ENCODE data around the gene BAIAP2L1. TPM values are rescaled to one million over a fixed set of nuclear protein-coding genes. Genes with fewer than 3 reads are reported as not detected.
A peak's percentile ranks its signal among the peaks of the same experiment; 100 is the strongest.

BAIAP2L1 gene
- total and polyA plus RNA-seq, 2 experiments from 2014 or later = 24.1 to 38.3 TPM

DNA sequence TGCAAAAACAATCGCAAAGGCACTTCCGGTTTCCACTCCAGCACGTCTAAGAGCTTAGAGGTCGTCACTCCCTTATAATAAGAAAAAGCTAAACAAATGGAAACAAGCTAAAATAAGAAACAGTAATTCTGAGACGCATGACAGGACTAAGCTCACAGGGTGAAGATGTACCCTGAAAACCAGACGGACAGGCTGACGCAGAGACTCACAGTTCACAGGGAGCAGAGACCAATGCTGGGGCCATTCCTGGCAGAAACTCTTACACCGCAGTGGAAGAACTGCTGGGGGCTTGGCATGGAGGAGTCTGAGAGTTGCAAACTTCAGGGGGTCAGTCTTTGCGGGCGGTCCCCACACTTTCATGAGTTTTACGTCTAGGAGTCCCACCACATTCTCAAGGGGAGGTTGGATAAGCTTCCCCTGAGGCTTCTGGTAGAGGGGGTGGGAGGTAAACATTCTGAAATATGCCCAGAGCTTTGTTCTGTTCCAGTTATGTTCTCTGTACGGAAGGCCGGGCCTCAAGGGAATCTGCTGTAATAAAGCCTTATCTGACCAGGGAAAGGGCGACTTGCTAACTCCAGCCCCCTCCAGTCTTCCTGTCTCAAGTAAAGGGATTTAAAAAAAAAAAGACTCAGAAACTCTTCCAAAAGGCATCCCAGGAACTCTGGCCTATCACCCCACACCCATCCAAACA is 71.6 kb downstream of the BAIAP2L1 start:
- H2AFZ ChIP-seq = no peak overlapping the region
- Mint-ChIP-seq H3K9me3 (peaks cover 2% of the 10 kb centered on the region; the same call in 2 of the 3 replicates), H3K4me1 (peaks cover 17% of the 10 kb centered on the region), H3K4me3 (no peak overlapping the region; the same call in 2 of the 3 replicates), H3K36me3 (ENCODE audit: low read depth) (peaks cover 25% of the 10 kb centered on the region), H3K27me3 (ENCODE audit: insufficient read depth, low read depth, poor library complexity) (peaks cover 6% of the 10 kb centered on the region), H3K27ac (peak overlapping the region; percentile 43; the same call in 1 of the 2 replicates)
- H3F3A ChIP-seq (replicated peaks; ENCODE audit: low read depth) = no peaks in the 10 kb centered on the region
- peak overlapping the region; percentile 28 for H3K27ac ChIP-seq (ENCODE audit: low read depth)
- no peak overlapping the region for H3K4me3 ChIP-seq
- H3K36me3 ChIP-seq (ENCODE audit: insufficient read depth) = no peaks in the 10 kb centered on the region
- H3K4me1 ChIP-seq (ENCODE audit: insufficient read depth) = peaks cover 4% of the 10 kb centered on the region
- no peak overlapping the region for H3K4me2 ChIP-seq
- no peaks in the 10 kb centered on the region for H3K27me3 ChIP-seq (ENCODE audit: insufficient read depth)
- ATAC-seq (no peak), DNase-seq (ENCODE audit: low spot score) (no peak)
- no peak for TF ChIP-seq CREB1 (CRISPR knock-in tag; IDR thresholded peaks at IDR 0.05; ENCODE audit: low read depth)
- no peak for TF ChIP-seq EZH2 (IDR thresholded peaks at IDR 0.05; ENCODE audit: low read depth, unreplicated experiment)
- TF ChIP-seq, protein P1, sequence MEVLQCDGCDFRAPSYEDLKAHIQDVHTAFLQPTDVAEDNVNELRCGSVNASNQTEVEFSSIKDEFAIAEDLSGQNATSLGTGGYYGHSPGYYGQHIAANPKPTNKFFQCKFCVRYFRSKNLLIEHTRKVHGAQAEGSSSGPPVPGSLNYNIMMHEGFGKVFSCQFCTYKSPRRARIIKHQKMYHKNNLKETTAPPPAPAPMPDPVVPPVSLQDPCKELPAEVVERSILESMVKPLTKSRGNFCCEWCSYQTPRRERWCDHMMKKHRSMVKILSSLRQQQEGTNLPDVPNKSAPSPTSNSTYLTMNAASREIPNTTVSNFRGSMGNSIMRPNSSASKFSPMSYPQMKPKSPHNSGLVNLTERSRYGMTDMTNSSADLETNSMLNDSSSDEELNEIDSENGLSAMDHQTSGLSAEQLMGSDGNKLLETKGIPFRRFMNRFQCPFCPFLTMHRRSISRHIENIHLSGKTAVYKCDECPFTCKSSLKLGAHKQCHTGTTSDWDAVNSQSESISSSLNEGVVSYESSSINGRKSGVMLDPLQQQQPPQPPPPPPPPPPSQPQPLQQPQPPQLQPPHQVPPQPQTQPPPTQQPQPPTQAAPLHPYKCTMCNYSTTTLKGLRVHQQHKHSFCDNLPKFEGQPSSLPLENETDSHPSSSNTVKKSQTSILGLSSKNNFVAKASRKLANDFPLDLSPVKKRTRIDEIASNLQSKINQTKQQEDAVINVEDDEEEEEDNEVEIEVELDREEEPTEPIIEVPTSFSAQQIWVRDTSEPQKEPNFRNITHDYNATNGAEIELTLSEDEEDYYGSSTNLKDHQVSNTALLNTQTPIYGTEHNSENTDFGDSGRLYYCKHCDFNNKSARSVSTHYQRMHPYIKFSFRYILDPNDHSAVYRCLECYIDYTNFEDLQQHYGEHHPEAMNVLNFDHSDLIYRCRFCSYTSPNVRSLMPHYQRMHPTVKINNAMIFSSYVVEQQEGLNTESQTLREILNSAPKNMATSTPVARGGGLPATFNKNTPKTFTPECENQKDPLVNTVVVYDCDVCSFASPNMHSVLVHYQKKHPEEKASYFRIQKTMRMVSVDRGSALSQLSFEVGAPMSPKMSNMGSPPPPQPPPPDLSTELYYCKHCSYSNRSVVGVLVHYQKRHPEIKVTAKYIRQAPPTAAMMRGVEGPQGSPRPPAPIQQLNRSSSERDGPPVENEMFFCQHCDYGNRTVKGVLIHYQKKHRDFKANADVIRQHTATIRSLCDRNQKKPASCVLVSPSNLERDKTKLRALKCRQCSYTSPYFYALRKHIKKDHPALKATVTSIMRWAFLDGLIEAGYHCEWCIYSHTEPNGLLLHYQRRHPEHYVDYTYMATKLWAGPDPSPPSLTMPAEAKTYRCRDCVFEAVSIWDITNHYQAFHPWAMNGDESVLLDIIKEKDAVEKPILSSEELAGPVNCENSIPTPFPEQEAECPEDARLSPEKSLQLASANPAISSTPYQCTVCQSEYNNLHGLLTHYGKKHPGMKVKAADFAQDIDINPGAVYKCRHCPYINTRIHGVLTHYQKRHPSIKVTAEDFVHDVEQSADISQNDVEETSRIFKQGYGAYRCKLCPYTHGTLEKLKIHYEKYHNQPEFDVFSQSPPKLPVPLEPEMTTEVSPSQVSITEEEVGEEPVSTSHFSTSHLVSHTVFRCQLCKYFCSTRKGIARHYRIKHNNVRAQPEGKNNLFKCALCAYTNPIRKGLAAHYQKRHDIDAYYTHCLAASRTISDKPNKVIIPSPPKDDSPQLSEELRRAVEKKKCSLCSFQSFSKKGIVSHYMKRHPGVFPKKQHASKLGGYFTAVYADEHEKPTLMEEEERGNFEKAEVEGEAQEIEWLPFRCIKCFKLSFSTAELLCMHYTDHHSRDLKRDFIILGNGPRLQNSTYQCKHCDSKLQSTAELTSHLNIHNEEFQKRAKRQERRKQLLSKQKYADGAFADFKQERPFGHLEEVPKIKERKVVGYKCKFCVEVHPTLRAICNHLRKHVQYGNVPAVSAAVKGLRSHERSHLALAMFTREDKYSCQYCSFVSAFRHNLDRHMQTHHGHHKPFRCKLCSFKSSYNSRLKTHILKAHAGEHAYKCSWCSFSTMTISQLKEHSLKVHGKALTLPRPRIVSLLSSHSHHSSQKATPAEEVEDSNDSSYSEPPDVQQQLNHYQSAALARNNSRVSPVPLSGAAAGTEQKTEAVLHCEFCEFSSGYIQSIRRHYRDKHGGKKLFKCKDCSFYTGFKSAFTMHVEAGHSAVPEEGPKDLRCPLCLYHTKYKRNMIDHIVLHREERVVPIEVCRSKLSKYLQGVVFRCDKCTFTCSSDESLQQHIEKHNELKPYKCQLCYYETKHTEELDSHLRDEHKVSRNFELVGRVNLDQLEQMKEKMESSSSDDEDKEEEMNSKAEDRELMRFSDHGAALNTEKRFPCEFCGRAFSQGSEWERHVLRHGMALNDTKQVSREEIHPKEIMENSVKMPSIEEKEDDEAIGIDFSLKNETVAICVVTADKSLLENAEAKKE (CRISPR knock-in tag; IDR thresholded peaks at IDR 0.05) = no peak
- no peak for TF ChIP-seq POLR2AphosphoS5 (IDR thresholded peaks at IDR 0.05; ENCODE audit: low read depth)
- TF ChIP-seq JUNB (IDR thresholded peaks at IDR 0.05; ENCODE audit: unreplicated experiment) = no peak
- TF ChIP-seq ZNF331 (CRISPR knock-in tag; IDR thresholded peaks at IDR 0.05; ENCODE audit: low read depth) = no peak
- TF ChIP-seq, protein P2, sequence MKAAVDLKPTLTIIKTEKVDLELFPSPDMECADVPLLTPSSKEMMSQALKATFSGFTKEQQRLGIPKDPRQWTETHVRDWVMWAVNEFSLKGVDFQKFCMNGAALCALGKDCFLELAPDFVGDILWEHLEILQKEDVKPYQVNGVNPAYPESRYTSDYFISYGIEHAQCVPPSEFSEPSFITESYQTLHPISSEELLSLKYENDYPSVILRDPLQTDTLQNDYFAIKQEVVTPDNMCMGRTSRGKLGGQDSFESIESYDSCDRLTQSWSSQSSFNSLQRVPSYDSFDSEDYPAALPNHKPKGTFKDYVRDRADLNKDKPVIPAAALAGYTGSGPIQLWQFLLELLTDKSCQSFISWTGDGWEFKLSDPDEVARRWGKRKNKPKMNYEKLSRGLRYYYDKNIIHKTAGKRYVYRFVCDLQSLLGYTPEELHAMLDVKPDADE (IDR thresholded peaks at IDR 0.05) = no peak
- no peak for TF ChIP-seq NANOG (IDR thresholded peaks at IDR 0.05; ENCODE audit: borderline replicate concordance)
- TF ChIP-seq STAT1 (IDR thresholded peaks at IDR 0.05; ENCODE audit: unreplicated experiment) = no peak
- TF ChIP-seq, protein P3, sequence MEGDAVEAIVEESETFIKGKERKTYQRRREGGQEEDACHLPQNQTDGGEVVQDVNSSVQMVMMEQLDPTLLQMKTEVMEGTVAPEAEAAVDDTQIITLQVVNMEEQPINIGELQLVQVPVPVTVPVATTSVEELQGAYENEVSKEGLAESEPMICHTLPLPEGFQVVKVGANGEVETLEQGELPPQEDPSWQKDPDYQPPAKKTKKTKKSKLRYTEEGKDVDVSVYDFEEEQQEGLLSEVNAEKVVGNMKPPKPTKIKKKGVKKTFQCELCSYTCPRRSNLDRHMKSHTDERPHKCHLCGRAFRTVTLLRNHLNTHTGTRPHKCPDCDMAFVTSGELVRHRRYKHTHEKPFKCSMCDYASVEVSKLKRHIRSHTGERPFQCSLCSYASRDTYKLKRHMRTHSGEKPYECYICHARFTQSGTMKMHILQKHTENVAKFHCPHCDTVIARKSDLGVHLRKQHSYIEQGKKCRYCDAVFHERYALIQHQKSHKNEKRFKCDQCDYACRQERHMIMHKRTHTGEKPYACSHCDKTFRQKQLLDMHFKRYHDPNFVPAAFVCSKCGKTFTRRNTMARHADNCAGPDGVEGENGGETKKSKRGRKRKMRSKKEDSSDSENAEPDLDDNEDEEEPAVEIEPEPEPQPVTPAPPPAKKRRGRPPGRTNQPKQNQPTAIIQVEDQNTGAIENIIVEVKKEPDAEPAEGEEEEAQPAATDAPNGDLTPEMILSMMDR (conservative IDR thresholded peaks at IDR 0.05; ENCODE audit: low read depth in 2 of 2) = no peak
- TF ChIP-seq EZH2phosphoT487 (IDR thresholded peaks at IDR 0.05; ENCODE audit: unreplicated experiment) = no peak
- TF ChIP-seq, protein P4, sequence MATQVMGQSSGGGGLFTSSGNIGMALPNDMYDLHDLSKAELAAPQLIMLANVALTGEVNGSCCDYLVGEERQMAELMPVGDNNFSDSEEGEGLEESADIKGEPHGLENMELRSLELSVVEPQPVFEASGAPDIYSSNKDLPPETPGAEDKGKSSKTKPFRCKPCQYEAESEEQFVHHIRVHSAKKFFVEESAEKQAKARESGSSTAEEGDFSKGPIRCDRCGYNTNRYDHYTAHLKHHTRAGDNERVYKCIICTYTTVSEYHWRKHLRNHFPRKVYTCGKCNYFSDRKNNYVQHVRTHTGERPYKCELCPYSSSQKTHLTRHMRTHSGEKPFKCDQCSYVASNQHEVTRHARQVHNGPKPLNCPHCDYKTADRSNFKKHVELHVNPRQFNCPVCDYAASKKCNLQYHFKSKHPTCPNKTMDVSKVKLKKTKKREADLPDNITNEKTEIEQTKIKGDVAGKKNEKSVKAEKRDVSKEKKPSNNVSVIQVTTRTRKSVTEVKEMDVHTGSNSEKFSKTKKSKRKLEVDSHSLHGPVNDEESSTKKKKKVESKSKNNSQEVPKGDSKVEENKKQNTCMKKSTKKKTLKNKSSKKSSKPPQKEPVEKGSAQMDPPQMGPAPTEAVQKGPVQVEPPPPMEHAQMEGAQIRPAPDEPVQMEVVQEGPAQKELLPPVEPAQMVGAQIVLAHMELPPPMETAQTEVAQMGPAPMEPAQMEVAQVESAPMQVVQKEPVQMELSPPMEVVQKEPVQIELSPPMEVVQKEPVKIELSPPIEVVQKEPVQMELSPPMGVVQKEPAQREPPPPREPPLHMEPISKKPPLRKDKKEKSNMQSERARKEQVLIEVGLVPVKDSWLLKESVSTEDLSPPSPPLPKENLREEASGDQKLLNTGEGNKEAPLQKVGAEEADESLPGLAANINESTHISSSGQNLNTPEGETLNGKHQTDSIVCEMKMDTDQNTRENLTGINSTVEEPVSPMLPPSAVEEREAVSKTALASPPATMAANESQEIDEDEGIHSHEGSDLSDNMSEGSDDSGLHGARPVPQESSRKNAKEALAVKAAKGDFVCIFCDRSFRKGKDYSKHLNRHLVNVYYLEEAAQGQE (IDR thresholded peaks at IDR 0.05; ENCODE audit: unreplicated experiment) = no peak
- no peak for TF ChIP-seq ZNF114 (CRISPR knock-in tag; IDR thresholded peaks at IDR 0.05)
- H4K20me1 ChIP-seq (replicated peaks; ENCODE audit: insufficient read depth) = peaks cover 13% of the 10 kb centered on the region; the same call in 1 of the 2 replicates
- H3K79me2 ChIP-seq (replicated peaks; ENCODE audit: insufficient read depth) = peaks cover 47% of the 10 kb centered on the region
- no peaks in the 10 kb centered on the region for H3K9me2 ChIP-seq (ENCODE audit: insufficient read depth)

Data from GM23338 (cell line).